SK-N-MC (cell line): ENCODE results near the gene FLT1.

Experiments used
- FOXP2 ChIP-seq: optimal IDR thresholded peaks from 2 replicates; pipeline ENCODE3; 2011; ENCODE audit warnings: mild to moderate bottlenecking, moderate library complexity; ENCODE audit not compliant: insufficient read depth; ENCODE audit errors: extremely low read length, control extremely low read depth
- POLR2AphosphoS5 ChIP-seq: IDR thresholded peaks from 2 replicates; pipeline ENCODE4 v1.6.1; 2012; ENCODE audit warnings: mild to moderate bottlenecking, low read depth, low read length, borderline replicate concordance

GRCh38 chr13:28537171-28537570 is 42.2 kb upstream of the FLT1 start:
- no peak for TF ChIP-seq POLR2AphosphoS5
- no peak for TF ChIP-seq FOXP2
